A549 (cell line): ENCODE data around the gene BACE1. TPM values are rescaled to one million over a fixed set of nuclear protein-coding genes. Genes with fewer than 3 reads are reported as not detected.

Experiments used
- ATAC-seq, 2 experiments: fragments of 200-7000 bp in 1 of 2; fragments of >200 bp in 1 of 2; cut with Nextera tagmentation in 1 of 2; cut with Tn5 transposase in 1 of 2; 3 replicates each; pipeline versions ENCODE4 v1.8.0 to v1.9.1; 2018 to 2020; ENCODE audit warnings: mild to moderate bottlenecking in 1 of 2, moderate library complexity in 1 of 2
- CTCF ChIA-PET: fragments of 300-600 bp; sonication (Branson Sonifier 250); formaldehyde crosslinking; extraction: SDS; loops from one replicate; lab custom pipeline; 2021; ENCODE audit warnings: antibody characterized with exemption, inconsistent platforms; lab: Yijun Ruan, JAX
- POLR2A ChIA-PET: fragments of 350-600 bp; formaldehyde crosslinking; extraction: SDS; loops from one replicate; lab custom pipeline; 2021; ENCODE audit warnings: antibody characterized with exemption, inconsistent platforms; lab: Yijun Ruan, JAX
- DNase-seq, 2 experiments: peaks; one replicate each; pipeline versions ENCODE4 v3.0.0 to v3.0.0-alpha.2; 2011 to 2016; ENCODE audit warnings: low read depth in 1 of 2, low spot score in 1 of 2
- FAIRE-seq: peaks from 2 replicates; lab custom pipeline; 2011; peaks lifted over from hg19 to GRCh38; lab: Jason Lieb, UNC
- H3K27ac ChIP-seq, 2 experiments: fragments of >200 bp; sonication (Bioruptor Twin); formaldehyde crosslinking; 3 replicates each; pipeline ENCODE4 v1.5.1; 2016 to 2017
- H3K4me1 ChIP-seq: fragments of >200 bp; sonication (Bioruptor Twin); formaldehyde crosslinking; 3 replicates; pipeline ENCODE4 v1.6.1; 2016
- H3K4me2 ChIP-seq: fragments of >200 bp; sonication (Bioruptor Twin); formaldehyde crosslinking; 3 replicates; pipeline ENCODE4 v1.6.1; 2016
- H3K4me3 ChIP-seq: fragments of >200 bp; sonication (Bioruptor Twin); formaldehyde crosslinking; 3 replicates; pipeline ENCODE4 v1.5.1; 2016
- H3K9me3 ChIP-seq: fragments of >200 bp; sonication (Bioruptor Twin); formaldehyde crosslinking; 3 replicates; pipeline ENCODE4 v1.6.1; 2016
- CBX8 ChIP-seq: fragments of 200-600 bp; sonication (generic); IDR thresholded peaks from 2 replicates; pipeline ENCODE4 v1.6.1; 2016
- CHD2 ChIP-seq: fragments of 150-350 bp; IDR thresholded peaks from 2 replicates; pipeline ENCODE4 v1.6.1; 2014; ENCODE audit warnings: low read length; ENCODE audit not compliant: partially characterized antibody
- ELK1 ChIP-seq: fragments of 150-350 bp; IDR thresholded peaks from 2 replicates; pipeline ENCODE4 v1.6.1; 2014; ENCODE audit warnings: low read depth, mild to moderate bottlenecking, low read length
- EP300 ChIP-seq, 2 experiments: fragments of >200 bp; sonication (Bioruptor Twin); formaldehyde crosslinking; IDR thresholded peaks; 2 replicates in 1 of 2; 3 replicates in 1 of 2; pipeline ENCODE4 v1.6.1; 2016 to 2017
- FOSB ChIP-seq: fragments of 250-450 bp; sonication (Bioruptor Pico); IDR thresholded peaks from 2 replicates; pipeline ENCODE4 v1.5.0; 2020; ENCODE audit warnings: mild to moderate bottlenecking, moderate library complexity
- HMGXB4 ChIP-seq: fragments of 250-450 bp; sonication (Bioruptor Pico); IDR thresholded peaks from 2 replicates; pipeline ENCODE4 v1.5.0; 2021; ENCODE audit warnings: mild to moderate bottlenecking, moderate library complexity, borderline replicate concordance
- HOXB13 ChIP-seq: fragments of 250-450 bp; sonication (Bioruptor Pico); IDR thresholded peaks from 2 replicates; pipeline ENCODE4 v1.5.0; 2020; ENCODE audit warnings: low read depth, mild to moderate bottlenecking, moderate library complexity
- HOXB5 ChIP-seq: fragments of 250-450 bp; sonication (Bioruptor Pico); IDR thresholded peaks from 2 replicates; pipeline ENCODE4 v1.5.0; 2020; ENCODE audit warnings: mild to moderate bottlenecking, moderate library complexity
- KDM5A ChIP-seq: fragments of 200-600 bp; sonication (generic); IDR thresholded peaks from 2 replicates; pipeline ENCODE4 v1.6.1; 2016; ENCODE audit warnings: antibody characterized with exemption, mild to moderate bottlenecking
- MAFK ChIP-seq: fragments of 450-650 bp; IDR thresholded peaks from 2 replicates; pipeline ENCODE4 v1.6.1; 2014; ENCODE audit not compliant: partially characterized antibody
- MAX ChIP-seq: IDR thresholded peaks from 2 replicates; pipeline ENCODE4 v1.6.1; 2012
- NFE2L2 ChIP-seq: fragments of 150-350 bp; conservative IDR thresholded peaks from 2 replicates; pipeline ENCODE4 v1.6.1; 2014; ENCODE audit warnings: low read length
- NR3C1 ChIP-seq: fragments of >200 bp; sonication (Bioruptor Twin); formaldehyde crosslinking; IDR thresholded peaks from 3 replicates; pipeline ENCODE4 v1.6.1; 2017
- PBX3 ChIP-seq: IDR thresholded peaks from 2 replicates; pipeline ENCODE4 v1.6.1; 2012
- PHF8 ChIP-seq: fragments of 200-600 bp; sonication (generic); IDR thresholded peaks from 2 replicates; pipeline ENCODE4 v1.6.1; 2016; ENCODE audit warnings: low read depth, mild to moderate bottlenecking, antibody characterized with exemption, moderate library complexity, borderline replicate concordance
- RAD21 ChIP-seq, 2 experiments: fragments of >200 bp in 1 of 2; sonication (Bioruptor Twin) in 1 of 2; formaldehyde crosslinking in 1 of 2; IDR thresholded peaks in 1 of 2; conservative IDR thresholded peaks in 1 of 2; 2 replicates in 1 of 2; 3 replicates in 1 of 2; pipeline ENCODE4 v1.6.1; 2012 to 2018; ENCODE audit warnings: inconsistent platforms in 1 of 2
- RARB ChIP-seq: fragments of 250-450 bp; sonication (Bioruptor Pico); IDR thresholded peaks from 2 replicates; pipeline ENCODE4 v1.8.0; 2021; ENCODE audit warnings: mild to moderate bottlenecking, moderate library complexity
- REST ChIP-seq: fragments of 200-600 bp; sonication (generic); IDR thresholded peaks from 2 replicates; pipeline ENCODE4 v1.6.1; 2016; ENCODE audit warnings: antibody characterized with exemption, mild to moderate bottlenecking, moderate library complexity
- RFX5 ChIP-seq: fragments of 450-650 bp; IDR thresholded peaks from 2 replicates; pipeline ENCODE4 v1.7.1; 2014; ENCODE audit warnings: antibody characterized with exemption, mild to moderate bottlenecking, moderate library complexity
- SREBF2 ChIP-seq: fragments of 450-650 bp; IDR thresholded peaks from 2 replicates; pipeline ENCODE4 v1.6.1; 2014; ENCODE audit warnings: mild to moderate bottlenecking, moderate library complexity
- TP53 ChIP-seq: fragments of 250-450 bp; sonication (Bioruptor Pico); IDR thresholded peaks from 2 replicates; pipeline ENCODE4 v1.5.0; 2021; ENCODE audit warnings: mild to moderate bottlenecking, moderate library complexity
- WGBS: methylation state at CpG from one replicate; pipeline ENCODE4 v1.1.6; 2017; ENCODE audit errors: missing lambda C conversion rate; 5-methylcytosine and 5-hydroxymethylcytosine counted together
- polyA plus RNA-seq, 4 experiments: library from polyadenylated mRNA; depleted of rRNA in 3 of 4; stranded (reverse); fragments of >200 nt; fragmentation: RNase III in 1 of 4; extraction: RNeasy Plus Mini Kit Qiagen cat#74134 plus additional on column Dnase treatment in 1 of 4; gene quantifications; 2 replicates in 3 of 4; 3 replicates in 1 of 4; pipeline ENCODE4 v1.2.3, GENCODE V29; 2011 to 2017
- TF ChIP-seq, protein P1 (sequence below): fragments of >200 bp; sonication (Bioruptor Twin); formaldehyde crosslinking; IDR thresholded peaks from 2 replicates; pipeline ENCODE4 v1.6.1; 2016

The BACE1 gene
- polyA plus RNA-seq, 2 of the 4 experiments (the other 2 are of a cell fraction): 6.1 to 7.8 TPM

DNA sequence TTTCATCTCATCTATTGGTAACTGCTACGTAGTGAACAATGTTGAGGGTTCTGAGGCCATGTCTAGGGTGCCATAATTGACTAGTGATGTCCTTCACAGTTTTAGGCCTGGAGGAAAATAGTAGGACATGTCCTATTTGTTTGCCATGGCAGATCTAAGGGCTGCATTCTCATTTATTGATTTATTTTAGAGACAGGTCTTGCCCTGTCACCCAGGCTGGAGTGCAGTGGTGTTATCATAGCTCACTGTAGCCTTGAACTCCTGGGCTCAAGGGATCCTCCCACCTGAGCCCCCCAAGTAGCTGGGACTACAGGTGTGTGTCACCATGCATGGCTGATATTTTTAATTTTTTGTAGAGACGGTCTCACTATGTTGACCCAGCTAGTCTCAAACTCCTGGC, 16.8 kb upstream of the BACE1 start:
- WGBS: 43% methylated on average over 2 of the region's 2 CpGs
- Histone ChIP-seq H3K27ac (no peak overlapping the region), H3K4me3 (no peak overlapping the region)
- ChIA-PET CTCF (no interaction called here), POLR2A (no interaction called here)
- no peak for DNase-seq
- TF ChIP-seq CBX8 (no peak), MAFK (no peak), RAD21 (conservative IDR thresholded peaks at IDR 0.05 in 1 of 2, IDR thresholded peaks at IDR 0.05 in 1 of 2) (no peak)
- TF ChIP-seq, protein P1, sequence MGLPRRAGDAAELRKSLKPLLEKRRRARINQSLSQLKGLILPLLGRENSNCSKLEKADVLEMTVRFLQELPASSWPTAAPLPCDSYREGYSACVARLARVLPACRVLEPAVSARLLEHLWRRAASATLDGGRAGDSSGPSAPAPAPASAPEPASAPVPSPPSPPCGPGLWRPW: no peak
- TF ChIP-seq, all 56 proteins: peak for 0
- ATAC-seq: no peak
- Histone ChIP-seq H3K4me1 (peaks cover 8% of the 10 kb centered on the region; the same call in 2 of the 3 replicates), H3K9me3 (no peaks in the 10 kb centered on the region), H3K4me2 (no peak overlapping the region)
- no peak for FAIRE-seq

DNA sequence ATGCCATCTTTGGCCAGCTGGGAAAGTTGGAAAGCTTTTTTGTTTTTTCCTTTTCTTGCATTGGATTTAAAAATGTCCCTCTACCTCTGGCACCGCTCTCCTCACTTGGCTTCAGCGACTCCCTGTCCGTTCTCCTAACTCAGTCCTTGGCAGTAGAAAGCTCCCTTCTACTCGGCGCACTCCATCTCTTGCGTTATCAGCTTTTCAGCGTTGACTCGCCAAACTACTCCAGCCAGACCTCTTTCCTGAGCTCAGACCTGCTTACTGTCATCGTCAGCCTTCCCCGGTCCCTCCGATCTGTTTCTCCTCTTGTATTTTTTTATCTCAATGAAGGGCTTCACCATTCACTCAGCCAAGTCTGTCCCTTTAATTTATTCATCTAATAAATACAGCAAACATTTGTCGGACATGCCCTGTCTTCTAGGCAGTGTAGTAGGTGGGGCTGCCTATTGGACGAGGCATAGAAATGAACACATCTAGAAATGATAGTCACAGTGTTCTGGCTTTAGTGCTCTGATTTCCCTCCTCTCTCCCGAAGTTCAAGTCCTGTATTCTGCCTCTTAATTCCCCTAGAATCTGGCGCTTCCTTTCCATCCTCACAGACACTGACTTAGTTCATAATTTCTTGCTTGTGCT, 12.4 kb upstream of the BACE1 start:
- no peak for TF ChIP-seq SREBF2
- TF ChIP-seq RARB: no peak
- TF ChIP-seq EP300 (IDR thresholded peaks at IDR 0.05): no peak
- no peak for TF ChIP-seq RFX5
- TF ChIP-seq PHF8: no peak
- no peak for TF ChIP-seq HOXB5 (CRISPR knock-in tag)
- no peak for TF ChIP-seq PBX3
- no peak for TF ChIP-seq REST
- no peak for TF ChIP-seq NFE2L2
- TF ChIP-seq KDM5A: no peak
- TF ChIP-seq CHD2: no peak
- no peak for TF ChIP-seq CBX8
- no peak for TF ChIP-seq MAX
- no peak for TF ChIP-seq TP53 (CRISPR knock-in tag)
- TF ChIP-seq HMGXB4 (CRISPR knock-in tag): no peak
- TF ChIP-seq NR3C1: no peak
- no peak for TF ChIP-seq RAD21 (conservative IDR thresholded peaks at IDR 0.05 in 1 of 2, IDR thresholded peaks at IDR 0.05 in 1 of 2)
- no peak for TF ChIP-seq HOXB13 (CRISPR knock-in tag)
- no peak for TF ChIP-seq FOSB (CRISPR knock-in tag)
- TF ChIP-seq ELK1: no peak
- peak overlapping the region; percentile 68 for H3K4me3 ChIP-seq
- peak overlapping the region; percentile 89 for H3K4me2 ChIP-seq
- CTCF ChIA-PET: no interaction called here
- no peaks in the 10 kb centered on the region for H3K9me3 ChIP-seq
- POLR2A ChIA-PET: interaction anchor here (1.2 kb wide), 1 partner anchor 97 kb away, joined by 4 read pairs; the partner anchor contains the start of gene PCSK7
- DNase-seq: no peak
- ATAC-seq: peak; percentile 30 to 56; a peak in 5 of 6 replicates
- FAIRE-seq: no peak
- 9% methylated on average over 15 of the region's 15 CpGs for WGBS
- H3K27ac ChIP-seq: peak overlapping the region; percentile 90 to 95
- peaks cover 8% of the 10 kb centered on the region; the same call in 2 of the 3 replicates for H3K4me1 ChIP-seq
